Psoas muscle (tissue), 8 donors: ENCODE measurements around the gene KLF16. TPM values are rescaled to one million over a fixed set of nuclear protein-coding genes. Genes with fewer than 3 reads are reported as not detected.

Source experiments
- ATAC-seq, 4 donors: fragments of 200-7000 bp; cut with Tn5 transposase; one replicate each; pipeline ENCODE4 v1.9.1; 2020; ENCODE audit warnings: moderate library complexity in 3 of 4, mild to moderate bottlenecking in 2 of 4
- DNase-seq, 2 donors: peaks; one replicate each; pipeline ENCODE4 v3.0.0-alpha.2; 2020
- H3K27ac ChIP-seq: fragments of 200-600 bp; one replicate; pipeline ENCODE4 v1.8.0; 2022
- H3K27me3 ChIP-seq, 3 donors: fragments of 200-600 bp in 1 of 3; one replicate each; pipeline versions ENCODE4 v1.6.1 to v1.8.0; 2013 to 2022; ENCODE audit warnings: low read length in 2 of 3, mild to moderate bottlenecking in 2 of 3, moderate library complexity in 1 of 3; ENCODE audit not compliant: insufficient read depth in 3 of 3
- H3K36me3 ChIP-seq, 2 donors: fragments of 200-600 bp in 1 of 2; one replicate each; pipeline versions ENCODE4 v1.6.1 to v1.8.0; 2013 to 2022; ENCODE audit warnings: low read depth in 1 of 2, mild to moderate bottlenecking in 1 of 2, moderate library complexity in 1 of 2; ENCODE audit not compliant: insufficient read depth in 1 of 2
- H3K4me1 ChIP-seq: fragments of 200-600 bp; one replicate; pipeline ENCODE4 v1.8.0; 2022
- H3K4me3 ChIP-seq: fragments of 200-600 bp; one replicate; pipeline ENCODE4 v1.8.0; 2022; ENCODE audit warnings: mild to moderate bottlenecking
- H3K9me3 ChIP-seq: fragments of 200-600 bp; one replicate; pipeline ENCODE4 v1.8.0; 2022
- WGBS, 3 donors: extraction: QIAGEN DNeasy Blood & Tissue Kit; methylation state at CpG; one replicate each; pipeline versions ENCODE4 v1.1.6 to v1.1.7; 2013; 5-methylcytosine and 5-hydroxymethylcytosine counted together
- intact Hi-C, 2 donors: fragments of 100-400 bp; cut with DNase I; formaldehyde crosslinking; loops; one replicate each; pipeline versions ENCODE4 v1.11.0 to v1.14.2; 2022
- polyA plus RNA-seq, 3 donors: library from polyadenylated mRNA; stranded (reverse); fragments of 200-250 nt; gene quantifications; one replicate each; pipeline ENCODE4 v1.2.3, GENCODE V29; 2013
- total RNA-seq, 4 donors: library from RNA; stranded (reverse); fragmentation: NEBNext Ultra II Directional in 2 of 4; extraction: Animal tissue kit (Norgen Biotek cat#: 25700) in 2 of 4; gene quantifications; one replicate each; pipeline versions ENCODE4 v1.2.1 to v1.2.4, GENCODE V29; 2021 to 2023
- TF ChIP-seq, protein P1 (sequence below): fragments of 200-600 bp; IDR thresholded peaks from one replicate; pipeline ENCODE4 v1.8.0; 2022; ENCODE audit warnings: antibody characterized with exemption
- donor health status: healthy with polysubstance abuse.
- donor health status: DM: no; HTN: no; CAD: no; lungs with moderate emphysema.
- donor health status: Bipolar disorder and iron deficiency.
- donor health status: healthy.
- donor health status: DM: yes; HTN: yes; CAD: no.
- donor health status: DM: no; HTN: no; CAD: no.
- donor health status: DM: no; HTN: no; CAD: no.
- donor health status: DM: yes; HTN: yes; CAD: no.

Gene KLF16
- total and polyA plus RNA-seq, 7 donors = 2.2 to 13.0 (median 3.3) TPM

DNA sequence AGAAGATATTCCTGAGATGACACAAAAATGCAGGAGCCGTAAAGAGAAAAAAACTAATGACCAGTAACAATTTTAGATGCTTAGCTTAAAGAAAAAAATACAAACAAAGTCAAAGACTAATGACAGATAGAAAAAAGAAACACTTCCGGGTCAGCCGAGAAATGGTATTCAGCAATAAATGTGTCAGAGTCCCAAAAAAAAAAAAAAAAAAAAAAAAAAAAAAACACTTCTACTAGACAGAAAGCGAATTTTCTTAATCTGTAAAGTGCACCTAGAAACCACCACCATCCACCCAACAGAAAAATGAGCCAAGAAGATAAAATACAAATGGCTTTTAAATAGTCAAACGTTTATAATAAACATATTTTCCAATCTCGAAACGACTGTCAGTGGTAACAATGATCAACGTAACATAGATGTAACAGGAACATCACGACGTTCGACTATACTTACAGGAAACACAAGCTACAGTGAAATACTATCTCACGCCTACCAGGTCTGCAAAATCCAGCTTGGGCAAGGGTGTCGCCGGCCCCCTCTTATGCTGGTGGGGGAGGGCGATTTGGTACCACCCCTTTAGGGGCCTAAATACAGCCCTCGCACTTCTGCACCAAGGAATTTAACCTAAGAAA is 11.3 kb upstream of the KLF16 start:
- H3K27me3 ChIP-seq = no peaks in the 10 kb centered on the region
- H3K36me3 ChIP-seq = peaks cover 0 to 15% of the 10 kb centered on the region in 2 donors
- ATAC-seq (no peak), DNase-seq (no peak)
- H3K4me3 ChIP-seq = peak overlapping the region; percentile 97
- peaks cover 36% of the 10 kb centered on the region for H3K4me1 ChIP-seq
- H3K27ac ChIP-seq = peak overlapping the region; percentile 100
- intact Hi-C loops = no loop called here
- H3K9me3 ChIP-seq = no peaks in the 10 kb centered on the region
- TF ChIP-seq, protein P1, sequence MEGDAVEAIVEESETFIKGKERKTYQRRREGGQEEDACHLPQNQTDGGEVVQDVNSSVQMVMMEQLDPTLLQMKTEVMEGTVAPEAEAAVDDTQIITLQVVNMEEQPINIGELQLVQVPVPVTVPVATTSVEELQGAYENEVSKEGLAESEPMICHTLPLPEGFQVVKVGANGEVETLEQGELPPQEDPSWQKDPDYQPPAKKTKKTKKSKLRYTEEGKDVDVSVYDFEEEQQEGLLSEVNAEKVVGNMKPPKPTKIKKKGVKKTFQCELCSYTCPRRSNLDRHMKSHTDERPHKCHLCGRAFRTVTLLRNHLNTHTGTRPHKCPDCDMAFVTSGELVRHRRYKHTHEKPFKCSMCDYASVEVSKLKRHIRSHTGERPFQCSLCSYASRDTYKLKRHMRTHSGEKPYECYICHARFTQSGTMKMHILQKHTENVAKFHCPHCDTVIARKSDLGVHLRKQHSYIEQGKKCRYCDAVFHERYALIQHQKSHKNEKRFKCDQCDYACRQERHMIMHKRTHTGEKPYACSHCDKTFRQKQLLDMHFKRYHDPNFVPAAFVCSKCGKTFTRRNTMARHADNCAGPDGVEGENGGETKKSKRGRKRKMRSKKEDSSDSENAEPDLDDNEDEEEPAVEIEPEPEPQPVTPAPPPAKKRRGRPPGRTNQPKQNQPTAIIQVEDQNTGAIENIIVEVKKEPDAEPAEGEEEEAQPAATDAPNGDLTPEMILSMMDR = no peak
- WGBS, 3 donors = 13 to 21% (median 14%) methylated on average over 16 of the region's 16 CpGs

GRCh38 chr19:1873524-1874473 is 10.4 kb upstream of the KLF16 start:
- Histone ChIP-seq H3K27ac (peak overlapping the region; percentile 100), H3K4me1 (peaks cover 36% of the 10 kb centered on the region), H3K9me3 (no peaks in the 10 kb centered on the region), H3K4me3 (peak overlapping the region; percentile 97), H3K36me3 (peaks cover 0 to 13% of the 10 kb centered on the region in 2 donors), H3K27me3 (no peaks in the 10 kb centered on the region)
- TF ChIP-seq, protein P1 = no peak
- peak in 1 of 2 donors; percentile 53 for DNase-seq
- WGBS, 3 donors = 28 to 43% (median 37%) methylated on average over 29 of the region's 29 CpGs
- peak in 1 of 4 donors; percentile 5 for ATAC-seq
- intact Hi-C loops = no loop called here

GRCh38 chr19:1872807-1873523 is 9.6 kb upstream of the KLF16 start:
- 66 to 74% (median 68%) methylated on average over 21 to 25 of the region's 25 CpGs for WGBS, 3 donors
- Histone ChIP-seq H3K4me3 (peak overlapping the region; percentile 97), H3K27me3 (no peaks in the 10 kb centered on the region), H3K36me3 (peaks cover 0 to 13% of the 10 kb centered on the region in 2 donors), H3K27ac (peak overlapping the region; percentile 100), H3K4me1 (peaks cover 36% of the 10 kb centered on the region), H3K9me3 (no peaks in the 10 kb centered on the region)
- no peak for ATAC-seq
- TF ChIP-seq, protein P1 = no peak
- intact Hi-C loops = no loop called here
- DNase-seq = no peak

DNA sequence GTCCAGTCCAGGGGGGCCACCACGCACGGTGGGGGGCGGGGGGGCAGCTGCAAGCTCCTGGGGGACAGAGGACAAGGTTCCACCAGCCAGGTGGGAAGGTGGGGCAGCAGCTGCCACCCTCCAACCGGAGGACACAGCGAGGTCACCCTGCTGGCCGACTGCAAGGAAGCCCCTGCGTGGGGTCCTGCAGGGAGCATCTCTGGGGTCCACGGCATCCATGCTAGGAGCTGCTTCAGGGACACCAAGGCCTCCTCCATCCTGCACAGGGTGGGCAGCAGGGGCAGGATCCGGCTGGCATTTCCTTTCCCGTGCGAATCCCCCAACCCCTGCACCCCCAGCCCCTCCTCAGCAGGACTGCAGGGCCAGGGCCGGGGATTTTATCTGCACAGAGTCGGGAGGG is 8.3 kb upstream of the KLF16 start:
- DNase-seq (no peak), ATAC-seq (no peak)
- no peaks in the 10 kb centered on the region for H3K27me3 ChIP-seq
- no peak overlapping the region for H3K4me3 ChIP-seq
- peaks cover 36% of the 10 kb centered on the region for H3K4me1 ChIP-seq
- WGBS, 3 donors = 83 to 86% (median 85%) methylated on average over 12 to 13 of the region's 13 CpGs
- intact Hi-C loops = no loop called here
- no peaks in the 10 kb centered on the region for H3K9me3 ChIP-seq
- no peak overlapping the region for H3K27ac ChIP-seq
- peaks cover 0 to 13% of the 10 kb centered on the region in 2 donors for H3K36me3 ChIP-seq
- TF ChIP-seq, protein P1 = no peak
